Neutrophil (primary cell): ENCODE data around the gene CLTC.

Experiments used
- H3K27ac ChIP-seq: fragments of 200-600 bp; sonication (generic); 2 replicates; pipeline ENCODE4 v1.5.1; 2016; ENCODE audit warnings: mild to moderate bottlenecking, moderate library complexity
- H3K27me3 ChIP-seq: fragments of 200-600 bp; sonication (generic); 2 replicates; pipeline ENCODE4 v1.6.0; 2016; ENCODE audit warnings: mild to moderate bottlenecking
- H3K36me3 ChIP-seq: fragments of 200-600 bp; sonication (generic); 2 replicates; pipeline ENCODE4 v1.5.1; 2017
- H3K4me1 ChIP-seq, 2 experiments: fragments of 200-600 bp in 1 of 2; sonication (generic) in 1 of 2; 1 replicate in 1 of 2; 2 replicates in 1 of 2; pipeline versions ENCODE4 v1.5.1 to v1.6.1; 2013 to 2016; ENCODE audit warnings: low read depth in 1 of 2, low read length in 1 of 2, mild to moderate bottlenecking in 1 of 2, moderate library complexity in 1 of 2; ENCODE audit not compliant: control insufficient read depth in 1 of 2, insufficient read depth in 1 of 2
- H3K4me3 ChIP-seq, 2 experiments: fragments of 200-600 bp in 1 of 2; sonication (generic) in 1 of 2; 1 replicate in 1 of 2; 2 replicates in 1 of 2; pipeline ENCODE4 v1.5.1; 2013 to 2016; ENCODE audit warnings: low read depth in 1 of 2, low read length in 1 of 2, mild to moderate bottlenecking in 1 of 2, moderate library complexity in 1 of 2
- H3K9me3 ChIP-seq: fragments of 200-600 bp; sonication (generic); 2 replicates; pipeline ENCODE4 v1.5.1; 2016
- CTCF ChIP-seq: fragments of 200-600 bp; sonication (generic); IDR thresholded peaks from 2 replicates; pipeline ENCODE4 v1.5.1; 2016; ENCODE audit warnings: antibody characterized with exemption

Gene CLTC

GRCh38 chr17:59669944-59670343 lies 50.2 kb downstream of the CLTC start:
- H3K36me3 ChIP-seq = peaks cover 41% of the 10 kb centered on the region
- peak overlapping the region; percentile 86 for H3K27ac ChIP-seq

GRCh38 chr17:59671386-59671785 lies 51.7 kb downstream of the CLTC start:
- no peak for TF ChIP-seq CTCF
- Histone ChIP-seq H3K4me3 (no peak overlapping the region), H3K27me3 (no peaks in the 10 kb centered on the region), H3K36me3 (peaks cover 35% of the 10 kb centered on the region), H3K9me3 (no peaks in the 10 kb centered on the region), H3K4me1 (peaks cover 38 to 45% of the 10 kb centered on the region in 2 experiments), H3K27ac (peak overlapping the region; percentile 86)

More at GRCh38 chr17:59669944-59670343, 50.2 kb downstream of the CLTC start:
- no peaks in the 10 kb centered on the region for H3K27me3 ChIP-seq
- no peak for TF ChIP-seq CTCF
- H3K4me1 ChIP-seq = peaks cover 30 to 35% of the 10 kb centered on the region in 2 experiments
- no peaks in the 10 kb centered on the region for H3K9me3 ChIP-seq
- H3K4me3 ChIP-seq = peak overlapping the region in 1 of 2 experiments; percentile 43

- Histone ChIP-seq H3K4me1 (peaks cover 11 to 20% of the 10 kb centered on the region in 2 experiments), H3K27me3 (no peaks in the 10 kb centered on the region), H3K9me3 (no peaks in the 10 kb centered on the region), H3K4me3 (no peak overlapping the region), H3K36me3 (peaks cover 61% of the 10 kb centered on the region), H3K27ac (peak overlapping the region; percentile 74)
- TF ChIP-seq CTCF = no peak
These were observed 55.5 kb downstream of the CLTC start for GRCh38 chr17:59675231-59675630.

- H3K4me3 ChIP-seq = no peak overlapping the region
- H3K27me3 ChIP-seq = no peaks in the 10 kb centered on the region
- no peaks in the 10 kb centered on the region for H3K9me3 ChIP-seq
- peaks cover 10 to 14% of the 10 kb centered on the region in 2 experiments for H3K4me1 ChIP-seq
- no peak for TF ChIP-seq CTCF
- H3K27ac ChIP-seq = peak overlapping the region; percentile 18
- H3K36me3 ChIP-seq = peaks cover 76% of the 10 kb centered on the region
These were observed 57.0 kb downstream of the CLTC start for GRCh38 chr17:59676716-59677115.

GRCh38 chr17:59678918-59679317 lies 59.2 kb downstream of the CLTC start:
- TF ChIP-seq CTCF = no peak
- Histone ChIP-seq H3K27me3 (no peaks in the 10 kb centered on the region), H3K4me3 (no peak overlapping the region), H3K9me3 (no peaks in the 10 kb centered on the region), H3K4me1 (peaks cover 10 to 14% of the 10 kb centered on the region in 2 experiments), H3K36me3 (peaks cover 92% of the 10 kb centered on the region), H3K27ac (no peak overlapping the region)

GRCh38 chr17:59680314-59680713 lies 60.6 kb downstream of the CLTC start:
- peaks cover 4 to 6% of the 10 kb centered on the region in 2 experiments for H3K4me1 ChIP-seq
- peaks cover 96% of the 10 kb centered on the region for H3K36me3 ChIP-seq
- no peaks in the 10 kb centered on the region for H3K27me3 ChIP-seq
- H3K27ac ChIP-seq = no peak overlapping the region
- H3K4me3 ChIP-seq = no peak overlapping the region
- TF ChIP-seq CTCF = no peak
- no peaks in the 10 kb centered on the region for H3K9me3 ChIP-seq
